Glutamatergic neuron (in vitro differentiated cells): Measurements from ENCODE around the gene TSPAN5. TPM values are rescaled to one million over a fixed set of nuclear protein-coding genes. Genes with fewer than 3 reads are reported as not detected.
A peak's percentile ranks its signal among the peaks of the same experiment; 100 is the strongest.

Experiments used
- DNase-seq: peaks from one replicate; pipeline ENCODE4 v3.0.0; 2022
- H3K27ac Mint-ChIP-seq: one replicate; pipeline ENCODE4 v1.8.0; 2020; ENCODE audit warnings: mild to moderate bottlenecking, mixed read lengths, inconsistent platforms; ENCODE audit not compliant: unreplicated experiment
- H3K27me3 Mint-ChIP-seq: one replicate; pipeline ENCODE4 v1.8.0; 2020; ENCODE audit warnings: mild to moderate bottlenecking, moderate library complexity, mixed read lengths, inconsistent platforms; ENCODE audit not compliant: unreplicated experiment
- H3K36me3 Mint-ChIP-seq: one replicate; pipeline ENCODE4 v1.8.0; 2020; ENCODE audit warnings: mild to moderate bottlenecking, mixed read lengths, inconsistent platforms; ENCODE audit not compliant: unreplicated experiment
- H3K4me1 Mint-ChIP-seq: one replicate; pipeline ENCODE4 v1.8.0; 2020; ENCODE audit warnings: mild to moderate bottlenecking, low read depth, mixed read lengths, inconsistent platforms; ENCODE audit not compliant: unreplicated experiment
- H3K4me3 Mint-ChIP-seq: one replicate; pipeline ENCODE4 v1.8.0; 2020; ENCODE audit warnings: mild to moderate bottlenecking, mixed read lengths, inconsistent platforms; ENCODE audit not compliant: unreplicated experiment
- H3K9me3 Mint-ChIP-seq: one replicate; pipeline ENCODE4 v1.8.0; 2020; ENCODE audit warnings: mild to moderate bottlenecking, moderate library complexity, mixed read lengths, inconsistent platforms; ENCODE audit not compliant: unreplicated experiment
- CTCF ChIP-seq: fragments of 200-600 bp; sonication (generic); IDR thresholded peaks from one replicate; pipeline ENCODE4 v1.5.0; 2021; ENCODE audit not compliant: partially characterized antibody, unreplicated experiment
- total RNA-seq: library from RNA; stranded (reverse); fragmentation: NEBNext Ultra II Directional; extraction: Animal tissue kit (Norgen Biotek cat#: 25700); gene quantifications from one replicate; pipeline ENCODE4 v1.2.1, GENCODE V29; 2021; ENCODE audit not compliant: unreplicated experiment

The TSPAN5 gene
- total RNA-seq, 1 donor from 2014 or later = 40.5 TPM

GRCh38 chr4:98634061-98634460, 24.4 kb downstream of the TSPAN5 start:
- Mint-ChIP-seq H3K4me3 (no peak overlapping the region), H3K9me3 (peaks cover 2% of the 10 kb centered on the region), H3K36me3 (peaks cover 21% of the 10 kb centered on the region), H3K4me1 (peaks cover 25% of the 10 kb centered on the region), H3K27ac (no peak overlapping the region), H3K27me3 (peaks cover 2% of the 10 kb centered on the region)
- no peak for TF ChIP-seq CTCF
- no peak for DNase-seq

- Mint-ChIP-seq H3K36me3 (peaks cover 21% of the 10 kb centered on the region), H3K9me3 (peaks cover 2% of the 10 kb centered on the region), H3K27ac (no peak overlapping the region), H3K4me1 (peaks cover 26% of the 10 kb centered on the region), H3K4me3 (no peak overlapping the region), H3K27me3 (peaks cover 2% of the 10 kb centered on the region)
- no peak for TF ChIP-seq CTCF
- no peak for DNase-seq
These were observed 25.3 kb downstream of the TSPAN5 start for GRCh38 chr4:98633159-98633558.

DNA sequence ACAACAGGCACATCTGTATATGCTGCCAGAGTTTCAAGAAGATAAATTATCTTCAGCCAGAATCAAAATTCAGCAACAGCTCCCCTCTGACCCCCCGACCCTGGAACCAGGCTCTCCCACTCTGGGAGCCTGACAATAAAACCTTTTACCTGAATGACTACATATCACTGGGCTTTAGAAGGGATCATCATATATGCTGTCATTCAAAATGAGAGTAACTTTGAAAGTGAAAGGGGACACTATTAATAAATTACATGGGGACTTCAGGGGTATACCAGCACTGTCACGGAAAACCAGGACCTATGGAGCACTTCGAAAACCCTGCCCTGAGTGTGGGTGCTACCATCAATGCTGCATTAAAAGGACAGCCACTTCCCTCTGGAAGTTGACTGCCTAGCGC, 26.2 kb downstream of the TSPAN5 start:
- DNase-seq = no peak
- Mint-ChIP-seq H3K9me3 (peaks cover 2% of the 10 kb centered on the region), H3K27me3 (peaks cover 2% of the 10 kb centered on the region), H3K36me3 (peaks cover 25% of the 10 kb centered on the region), H3K27ac (no peak overlapping the region), H3K4me3 (no peak overlapping the region), H3K4me1 (peaks cover 28% of the 10 kb centered on the region)
- no peak for TF ChIP-seq CTCF

DNA sequence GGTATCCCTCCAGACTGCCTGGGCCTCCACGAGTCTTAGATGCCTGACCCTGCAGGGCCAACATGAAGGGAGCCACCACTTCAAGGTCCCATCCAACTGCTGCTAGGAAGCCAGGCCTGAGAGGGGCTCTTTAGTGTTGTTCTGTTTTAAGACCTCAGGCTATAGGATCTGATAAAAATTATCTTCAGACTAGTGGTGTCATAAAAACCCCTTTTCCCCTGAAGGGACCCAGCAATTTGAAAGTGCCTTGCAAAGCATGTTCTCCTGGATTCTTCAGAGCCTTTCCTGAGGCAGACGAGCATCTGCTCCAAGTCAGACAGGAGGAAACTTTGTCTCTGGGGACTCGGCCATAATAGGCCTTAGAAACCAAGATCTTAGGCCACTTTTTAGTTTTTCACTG, 26.9 kb downstream of the TSPAN5 start:
- no peak for DNase-seq
- peak overlapping the region; percentile 12 for H3K27ac Mint-ChIP-seq

More for the DNA sequence above, 26.9 kb downstream of the TSPAN5 start:
- Mint-ChIP-seq H3K4me1 (peaks cover 25% of the 10 kb centered on the region), H3K27me3 (peaks cover 2% of the 10 kb centered on the region), H3K9me3 (peaks cover 2% of the 10 kb centered on the region), H3K36me3 (peaks cover 25% of the 10 kb centered on the region), H3K4me3 (no peak overlapping the region)
- TF ChIP-seq CTCF = no peak
